Heart left ventricle (tissue), 13 donors: ENCODE results near the gene ATG2A.

Experiments used
- CTCF ChIP-seq, 12 donors: fragments of 200-600 bp; sonication (generic) in 4 of 12; IDR thresholded peaks; one replicate each; pipeline versions ENCODE4 v1.5.0 to v1.8.0; 2018 to 2022; ENCODE audit warnings: antibody characterized with exemption in 12 of 12, mild to moderate bottlenecking in 5 of 12
- POLR2A ChIP-seq, 2 donors: fragments of 450-650 bp; IDR thresholded peaks; one replicate each; pipeline ENCODE4 v1.6.1; 2017; ENCODE audit warnings: antibody characterized with exemption in 2 of 2, mild to moderate bottlenecking in 2 of 2, moderate library complexity in 2 of 2
- donor health status: ischemic (EF 13 %, LVEDD 7.1; RV severe dilation, severe dysfunction).
- donor health status: DM: no; HTN: yes; CAD: no.
- donor health status: DM: no; HTN: no; CAD: no.
- donor health status: ischemic (EF 25% LVEDD 6.9; RV normal size, moderate dysfunction).
- donor health status: ischemic (EF 25% LVEDD 5.7; RV mildly dilated, moderate dysfunction).
- donor health status: ischemic (EF 35%, LVEDD 5.7; RV mildly dilated, moderate dysfunction).
- donor health status: nonischemic (EF 11% LVEDD 7.7; RV severe dilation, severe dysfunction).
- donor health status: DM: yes; HTN: yes; CAD: no.
- donor health status: PGD.
- donor health status: ischemic (EF 29% LVEDD 5.4; RV normal size, mild dysfunction).
- donor health status: nonischemic (EF 23%, LVEDD 6.1; RV moderate dilation, normal function).

- TF ChIP-seq CTCF (IDR thresholded peaks at IDR 0.05) (peak in 11 of 12 donors; percentile 29 to 76 (median 57)), POLR2A (IDR thresholded peaks at IDR 0.05) (peak; percentile 98 to 100)
These were observed 38.3 kb downstream of the ATG2A start, which contains the start of gene EHD1 for GRCh38 chr11:64878494-64879243.
